ENCODE measurements around the gene NPIPA7.
"Not testable (repeated sequence)": the region's sequence is repeated elsewhere in the genome, so short reads cannot be mapped to it uniquely, and the experiment has no call there.

Gene NPIPA7

DNA sequence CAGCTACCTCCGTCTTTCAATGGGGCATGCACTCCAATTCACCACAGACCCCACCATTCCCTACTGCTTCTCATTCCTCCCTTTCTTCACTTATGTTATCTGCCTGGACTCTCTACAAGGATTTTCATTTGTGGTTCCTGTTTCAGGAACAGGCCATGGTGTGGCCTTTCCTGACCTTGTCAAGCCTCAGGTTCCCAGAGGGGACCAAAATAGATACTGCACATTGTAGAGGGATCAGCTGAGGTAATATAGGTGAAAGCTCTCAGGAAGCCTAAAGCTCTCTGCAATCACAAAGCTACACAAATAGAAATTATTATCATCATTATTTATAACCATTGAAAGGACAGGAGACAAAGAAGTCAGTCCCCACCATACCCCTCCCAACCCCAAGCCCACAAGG, 41.6 kb downstream of the NPIPA7 start:
- not testable (repeated sequence) for DNase-seq (ENCODE audit: low spot score)

GRCh38 chr16:16425146-16425545, 46.2 kb downstream of the NPIPA7 start:
- not testable (repeated sequence) for DNase-seq (ENCODE audit: low spot score)

- DNase-seq (ENCODE audit: low spot score) = not testable (repeated sequence)
These were observed 52.2 kb downstream of the NPIPA7 start for GRCh38 chr16:16431135-16431534.

DNA sequence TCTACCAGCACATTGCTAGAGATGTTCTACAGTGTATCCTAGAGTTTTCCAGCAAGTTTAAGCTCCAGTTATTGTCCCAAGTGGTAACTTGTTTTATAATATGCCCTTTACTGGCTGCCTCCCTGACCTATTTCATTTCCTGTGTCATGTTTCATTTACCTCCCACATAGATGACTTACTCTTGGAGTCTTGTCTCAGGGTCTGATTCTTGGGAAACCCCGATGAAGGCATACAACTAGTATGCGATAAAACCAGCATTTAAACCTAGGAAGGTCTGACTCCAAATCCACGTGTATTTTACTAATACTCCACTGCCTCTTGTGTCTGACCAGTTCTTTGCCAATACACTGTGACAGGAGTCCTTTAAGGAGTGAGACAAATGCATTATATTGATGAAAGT, 55.8 kb downstream of the NPIPA7 start:
- not testable (repeated sequence) for DNase-seq (ENCODE audit: low spot score)

GRCh38 chr16:16441401-16441800, 62.5 kb downstream of the NPIPA7 start:
- not testable (repeated sequence) for DNase-seq (ENCODE audit: low spot score)
